SK-N-SH (cell line): ENCODE results near the gene MTHFD2L.

ENCODE experiments used
- FOXJ3 ChIP-seq: sonication (generic); formaldehyde crosslinking; IDR thresholded peaks from 2 replicates; pipeline ENCODE4 v1.5.1; 2020; ENCODE audit warnings: mild to moderate bottlenecking, missing genetic modification reagents
- GATA2 ChIP-seq: sonication (generic); formaldehyde crosslinking; IDR thresholded peaks from 2 replicates; pipeline ENCODE4 v1.5.0; 2020; ENCODE audit warnings: mild to moderate bottlenecking, missing genetic modification reagents
- MEF2A ChIP-seq: IDR thresholded peaks from 2 replicates; pipeline ENCODE4 v1.4.0; 2012; ENCODE audit warnings: low read depth, borderline replicate concordance
- NFIC ChIP-seq: IDR thresholded peaks from 2 replicates; pipeline ENCODE4 v1.4.0; 2012; ENCODE audit warnings: borderline replicate concordance
- NRF1 ChIP-seq: IDR thresholded peaks from 2 replicates; pipeline ENCODE4 v1.6.1; 2012; ENCODE audit warnings: low read depth, mild to moderate bottlenecking, low read length
- SIN3A ChIP-seq: IDR thresholded peaks from 2 replicates; pipeline ENCODE4 v1.6.1; 2012; ENCODE audit warnings: low read depth, mild to moderate bottlenecking, low read length, moderate library complexity, borderline replicate concordance
- SMC3 ChIP-seq: IDR thresholded peaks from 2 replicates; pipeline ENCODE4 v1.6.1; 2012; ENCODE audit warnings: low read depth, low read length, improper control_type of control experiment
- USF2 ChIP-seq: fragments of 150-350 bp; IDR thresholded peaks from 2 replicates; pipeline ENCODE4 v1.6.1; 2017; ENCODE audit warnings: antibody characterized with exemption, low read length, low read depth, borderline replicate concordance
- TF ChIP-seq, protein P1 (sequence below): fragments of 200-600 bp; sonication (generic); IDR thresholded peaks from 2 replicates; pipeline ENCODE4 v1.6.1; 2017; ENCODE audit warnings: antibody characterized with exemption, mild to moderate bottlenecking, moderate library complexity
- TF ChIP-seq, protein P2 (sequence below): IDR thresholded peaks from 2 replicates; pipeline ENCODE4 v1.4.0; 2012; ENCODE audit warnings: low read depth, borderline replicate concordance

DNA sequence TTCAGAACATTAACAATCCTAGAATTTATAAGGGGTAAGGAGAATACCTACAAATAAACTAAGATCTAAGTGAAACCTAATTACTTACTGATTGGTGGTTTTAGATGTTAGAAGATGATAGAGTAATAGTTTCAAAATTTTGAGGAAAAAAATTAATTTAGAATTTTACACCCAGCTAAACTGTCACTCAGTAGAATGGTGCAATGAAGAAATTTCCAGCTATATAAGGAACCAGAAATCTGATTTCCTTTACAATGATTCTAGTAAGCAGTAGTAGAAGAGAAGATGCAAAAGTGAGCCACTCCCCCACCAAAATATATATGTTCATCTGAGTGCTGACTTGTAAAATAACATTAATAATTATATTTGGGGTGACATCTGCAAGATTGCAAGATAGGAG lies 95.0 kb downstream of the MTHFD2L start:
- TF ChIP-seq, protein P1, sequence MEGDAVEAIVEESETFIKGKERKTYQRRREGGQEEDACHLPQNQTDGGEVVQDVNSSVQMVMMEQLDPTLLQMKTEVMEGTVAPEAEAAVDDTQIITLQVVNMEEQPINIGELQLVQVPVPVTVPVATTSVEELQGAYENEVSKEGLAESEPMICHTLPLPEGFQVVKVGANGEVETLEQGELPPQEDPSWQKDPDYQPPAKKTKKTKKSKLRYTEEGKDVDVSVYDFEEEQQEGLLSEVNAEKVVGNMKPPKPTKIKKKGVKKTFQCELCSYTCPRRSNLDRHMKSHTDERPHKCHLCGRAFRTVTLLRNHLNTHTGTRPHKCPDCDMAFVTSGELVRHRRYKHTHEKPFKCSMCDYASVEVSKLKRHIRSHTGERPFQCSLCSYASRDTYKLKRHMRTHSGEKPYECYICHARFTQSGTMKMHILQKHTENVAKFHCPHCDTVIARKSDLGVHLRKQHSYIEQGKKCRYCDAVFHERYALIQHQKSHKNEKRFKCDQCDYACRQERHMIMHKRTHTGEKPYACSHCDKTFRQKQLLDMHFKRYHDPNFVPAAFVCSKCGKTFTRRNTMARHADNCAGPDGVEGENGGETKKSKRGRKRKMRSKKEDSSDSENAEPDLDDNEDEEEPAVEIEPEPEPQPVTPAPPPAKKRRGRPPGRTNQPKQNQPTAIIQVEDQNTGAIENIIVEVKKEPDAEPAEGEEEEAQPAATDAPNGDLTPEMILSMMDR: no peak
- TF ChIP-seq MEF2A: no peak
- TF ChIP-seq NFIC: no peak
- no peak for TF ChIP-seq SIN3A
- no peak for TF ChIP-seq GATA2 (CRISPR knock-in tag)
- TF ChIP-seq USF2: no peak
- no peak for TF ChIP-seq NRF1
- TF ChIP-seq SMC3: no peak
- TF ChIP-seq FOXJ3 (CRISPR knock-in tag): no peak
- TF ChIP-seq, protein P2, sequence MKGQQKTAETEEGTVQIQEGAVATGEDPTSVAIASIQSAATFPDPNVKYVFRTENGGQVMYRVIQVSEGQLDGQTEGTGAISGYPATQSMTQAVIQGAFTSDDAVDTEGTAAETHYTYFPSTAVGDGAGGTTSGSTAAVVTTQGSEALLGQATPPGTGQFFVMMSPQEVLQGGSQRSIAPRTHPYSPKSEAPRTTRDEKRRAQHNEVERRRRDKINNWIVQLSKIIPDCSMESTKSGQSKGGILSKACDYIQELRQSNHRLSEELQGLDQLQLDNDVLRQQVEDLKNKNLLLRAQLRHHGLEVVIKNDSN: no peak
